ENCODE results near the gene AGFG2.
A peak's percentile ranks its signal among the peaks of the same experiment; 100 is the strongest.
"Not testable (repeated sequence)": the region's sequence is repeated elsewhere in the genome, so short reads cannot be mapped to it uniquely, and the experiment has no call there.

AGFG2 gene

GRCh38 chr7:100519580-100519979, 19.4 kb upstream of the AGFG2 start:
- Histone ChIP-seq H3K79me2 (ENCODE audit: low read length) (no peaks in the 10 kb centered on the region), H3K27me3 (ENCODE audit: low read depth, low read length) (no peaks in the 10 kb centered on the region), H4K20me1 (ENCODE audit: insufficient read depth, low read length) (no peaks in the 10 kb centered on the region), H3K9me3 (ENCODE audit: insufficient read depth, low read length) (no peaks in the 10 kb centered on the region), H3K36me3 (replicated peaks; ENCODE audit: low read depth, low read length) (no peaks in the 10 kb centered on the region), H3K4me1 (ENCODE audit: low read length) (peaks cover 5% of the 10 kb centered on the region; the same call in 1 of the 2 replicates), H3K27ac (ENCODE audit: low read length) (no peak overlapping the region), H3K4me2 (ENCODE audit: low read length) (0 out of 2 replicates have a peak overlapping the region, but pooled peaks have one; percentile 4), H3K4me3 (ENCODE audit: low read length) (no peak overlapping the region), H2AFZ (ENCODE audit: low read depth, low read length) (no peak overlapping the region), H3K9ac (ENCODE audit: low read length) (no peak overlapping the region)
- no peak for TF ChIP-seq CTCF (IDR thresholded peaks at IDR 0.05; ENCODE audit: low read depth, low read length)
- TF ChIP-seq EZH2phosphoT487 (IDR thresholded peaks at IDR 0.05; ENCODE audit: low read depth), result no peak

- Histone ChIP-seq H3K9me3 (ENCODE audit: insufficient read depth, low read length) (no peaks in the 10 kb centered on the region), H2AFZ (ENCODE audit: low read depth, low read length) (no peak overlapping the region), H3K36me3 (replicated peaks; ENCODE audit: low read depth, low read length) (no peaks in the 10 kb centered on the region), H3K9ac (ENCODE audit: low read length) (no peak overlapping the region), H3K4me2 (ENCODE audit: low read length) (no peak overlapping the region), H4K20me1 (ENCODE audit: insufficient read depth, low read length) (no peaks in the 10 kb centered on the region), H3K27ac (ENCODE audit: low read length) (no peak overlapping the region), H3K4me1 (ENCODE audit: low read length) (peaks cover 5% of the 10 kb centered on the region; the same call in 1 of the 2 replicates), H3K79me2 (ENCODE audit: low read length) (no peaks in the 10 kb centered on the region), H3K27me3 (ENCODE audit: low read depth, low read length) (no peaks in the 10 kb centered on the region), H3K4me3 (ENCODE audit: low read length) (no peak overlapping the region)
- TF ChIP-seq EZH2phosphoT487 (IDR thresholded peaks at IDR 0.05; ENCODE audit: low read depth) (no peak), CTCF (IDR thresholded peaks at IDR 0.05; ENCODE audit: low read depth, low read length) (no peak)
Measured at GRCh38 chr7:100520138-100520537, 18.9 kb upstream of the AGFG2 start.

DNA sequence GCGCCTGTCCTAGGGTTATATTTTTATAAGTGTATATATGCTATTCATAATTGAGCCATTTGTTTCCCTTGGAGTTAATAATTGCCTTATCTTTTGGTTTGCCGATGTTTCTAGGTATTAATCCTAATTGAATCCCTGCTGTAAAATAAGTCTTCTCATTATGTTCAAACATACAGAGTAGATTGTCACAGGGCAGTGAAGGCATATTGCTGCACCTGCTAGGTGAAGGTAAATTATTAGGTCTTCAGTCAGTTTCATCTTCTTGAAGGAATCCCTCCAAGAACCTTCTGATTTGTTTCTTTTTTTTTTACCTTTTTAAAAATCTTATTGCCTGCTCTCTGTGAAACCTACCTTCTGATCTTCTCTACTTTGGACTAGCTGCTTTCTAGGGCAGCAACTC, 17.9 kb upstream of the AGFG2 start:
- Histone ChIP-seq H3K36me3 (replicated peaks; ENCODE audit: low read depth, low read length) (no peaks in the 10 kb centered on the region), H3K4me2 (ENCODE audit: low read length) (no peak overlapping the region), H3K27ac (ENCODE audit: low read length) (no peak overlapping the region), H4K20me1 (ENCODE audit: insufficient read depth, low read length) (no peaks in the 10 kb centered on the region), H3K79me2 (ENCODE audit: low read length) (no peaks in the 10 kb centered on the region), H3K9me3 (ENCODE audit: insufficient read depth, low read length) (no peaks in the 10 kb centered on the region), H3K4me1 (ENCODE audit: low read length) (peaks cover 5% of the 10 kb centered on the region; the same call in 1 of the 2 replicates), H3K9ac (ENCODE audit: low read length) (no peak overlapping the region), H2AFZ (ENCODE audit: low read depth, low read length) (no peak overlapping the region), H3K27me3 (ENCODE audit: low read depth, low read length) (no peaks in the 10 kb centered on the region), H3K4me3 (ENCODE audit: low read length) (no peak overlapping the region)
- TF ChIP-seq EZH2phosphoT487 (IDR thresholded peaks at IDR 0.05; ENCODE audit: low read depth) (no peak), CTCF (IDR thresholded peaks at IDR 0.05; ENCODE audit: low read depth, low read length) (no peak)

DNA sequence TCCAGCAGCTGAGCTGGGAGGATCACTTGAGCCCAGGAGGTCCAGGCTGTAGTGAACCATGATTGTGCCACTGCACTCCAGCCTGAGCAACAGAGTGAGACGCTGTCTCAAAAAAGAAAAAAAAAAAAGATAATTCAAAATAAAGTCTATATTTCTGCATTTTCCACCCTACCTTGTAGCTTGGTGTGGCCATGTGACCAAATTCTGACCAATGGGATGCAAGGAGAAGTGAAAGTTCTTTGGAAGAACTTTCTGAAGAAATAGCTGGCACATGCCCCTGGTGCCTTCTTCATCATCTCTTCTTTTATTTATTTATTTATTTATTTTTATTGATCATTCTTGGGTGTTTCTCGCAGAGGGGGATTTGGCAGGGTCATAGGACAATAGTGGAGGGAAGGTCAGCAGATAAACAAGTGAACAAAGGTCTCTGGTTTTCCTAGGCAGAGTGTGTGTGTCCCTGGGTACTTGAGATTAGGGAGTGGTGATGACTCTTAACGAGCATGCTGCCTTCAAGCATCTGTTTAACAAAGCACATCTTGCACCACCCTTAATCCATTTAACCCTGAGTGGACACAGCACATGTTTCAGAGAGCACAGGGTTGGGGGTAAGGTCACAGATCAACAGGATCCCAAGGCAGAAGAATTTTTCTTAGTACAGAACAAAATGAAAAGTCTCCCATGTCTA, 17.0 kb upstream of the AGFG2 start:
- not testable (repeated sequence) for H3K4me1 ChIP-seq (ENCODE audit: low read length); H3K79me2 ChIP-seq (ENCODE audit: low read length); H3K9ac ChIP-seq (ENCODE audit: low read length); H3K36me3 ChIP-seq (replicated peaks; ENCODE audit: low read depth, low read length); H3K27ac ChIP-seq (ENCODE audit: low read length); H2AFZ ChIP-seq (ENCODE audit: low read depth, low read length); H3K4me3 ChIP-seq (ENCODE audit: low read length); H3K9me3 ChIP-seq (ENCODE audit: insufficient read depth, low read length); H3K27me3 ChIP-seq (ENCODE audit: low read depth, low read length); H3K4me2 ChIP-seq (ENCODE audit: low read length); H4K20me1 ChIP-seq (ENCODE audit: insufficient read depth, low read length)

GRCh38 chr7:100523192-100523591, 15.8 kb upstream of the AGFG2 start:
- H3K4me2 ChIP-seq (ENCODE audit: low read length); H3K27me3 ChIP-seq (ENCODE audit: low read depth, low read length); H3K79me2 ChIP-seq (ENCODE audit: low read length); H3K9ac ChIP-seq (ENCODE audit: low read length); H2AFZ ChIP-seq (ENCODE audit: low read depth, low read length); H3K27ac ChIP-seq (ENCODE audit: low read length); H3K9me3 ChIP-seq (ENCODE audit: insufficient read depth, low read length); H4K20me1 ChIP-seq (ENCODE audit: insufficient read depth, low read length); H3K4me3 ChIP-seq (ENCODE audit: low read length); H3K36me3 ChIP-seq (replicated peaks; ENCODE audit: low read depth, low read length): not testable (repeated sequence)
- peaks cover 16% of the 10 kb centered on the region for H3K4me1 ChIP-seq (ENCODE audit: low read length)

DNA sequence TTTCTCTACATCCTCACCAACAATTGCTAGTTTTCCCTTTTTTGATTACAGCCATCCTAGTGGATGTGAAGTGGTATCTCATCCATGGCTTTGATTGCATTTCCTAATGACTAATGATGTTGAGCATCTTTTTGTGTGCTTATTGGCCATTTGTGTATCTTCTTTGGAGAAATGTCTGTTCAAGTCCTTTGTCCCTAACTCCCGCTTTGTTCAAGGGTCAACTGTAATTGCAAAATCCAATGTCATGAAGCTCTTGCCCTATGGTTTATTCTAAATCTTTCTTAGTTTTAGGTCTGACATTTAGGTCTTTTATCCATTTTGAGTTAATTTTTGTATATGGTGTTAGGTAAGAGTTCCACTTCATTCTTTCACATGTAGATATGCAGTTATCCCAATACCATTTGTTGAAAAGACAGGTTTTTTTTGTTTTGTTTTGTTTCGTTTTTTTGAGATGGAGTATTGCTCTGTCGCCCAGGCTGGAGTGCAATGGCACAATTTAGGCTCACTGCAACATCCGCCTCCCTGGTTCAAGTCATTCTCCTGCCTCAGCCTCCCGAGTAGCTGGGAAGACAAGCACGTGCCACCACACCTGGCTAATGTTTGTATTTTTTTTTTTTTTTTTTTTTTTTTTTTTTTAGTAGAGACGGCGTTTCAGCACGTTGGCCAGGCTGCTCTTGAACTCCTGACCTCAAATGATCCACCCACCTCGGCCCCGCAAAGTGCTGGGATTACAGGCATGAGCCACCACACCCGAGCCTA, 10.7 kb upstream of the AGFG2 start:
- peaks cover 27% of the 10 kb centered on the region for H3K4me1 ChIP-seq (ENCODE audit: low read length)
- not testable (repeated sequence) for H3K27ac ChIP-seq (ENCODE audit: low read length); H4K20me1 ChIP-seq (ENCODE audit: insufficient read depth, low read length); H3K79me2 ChIP-seq (ENCODE audit: low read length); H3K27me3 ChIP-seq (ENCODE audit: low read depth, low read length); H2AFZ ChIP-seq (ENCODE audit: low read depth, low read length); H3K9ac ChIP-seq (ENCODE audit: low read length); H3K9me3 ChIP-seq (ENCODE audit: insufficient read depth, low read length); H3K4me3 ChIP-seq (ENCODE audit: low read length); H3K36me3 ChIP-seq (replicated peaks; ENCODE audit: low read depth, low read length)
- H3K4me2 ChIP-seq (ENCODE audit: low read length), result peak overlapping the region; percentile 10; the same call in 1 of the 2 replicates
